Endothelial cell (in vitro differentiated cells): ENCODE measurements around the gene OPN4. TPM values are rescaled to one million over a fixed set of nuclear protein-coding genes. Genes with fewer than 3 reads are reported as not detected.

Experiments
- DNase-seq: peaks from one replicate; pipeline ENCODE4 v3.0.0; 2021; ENCODE audit warnings: low spot score
- H3K27ac Mint-ChIP-seq: one replicate; pipeline ENCODE4 v1.8.0; 2021; ENCODE audit warnings: mixed read lengths, inconsistent platforms; ENCODE audit not compliant: unreplicated experiment
- H3K27me3 Mint-ChIP-seq: one replicate; pipeline ENCODE4 v1.8.0; 2021; ENCODE audit warnings: mild to moderate bottlenecking, moderate library complexity, mixed read lengths, inconsistent platforms; ENCODE audit not compliant: unreplicated experiment
- H3K36me3 Mint-ChIP-seq: one replicate; pipeline ENCODE4 v1.8.0; 2021; ENCODE audit warnings: mild to moderate bottlenecking, low read depth, mixed read lengths, inconsistent platforms; ENCODE audit not compliant: unreplicated experiment
- H3K4me1 Mint-ChIP-seq: one replicate; pipeline ENCODE4 v1.8.0; 2021; ENCODE audit warnings: mild to moderate bottlenecking, mixed read lengths, inconsistent platforms; ENCODE audit not compliant: unreplicated experiment
- H3K4me3 Mint-ChIP-seq: one replicate; pipeline ENCODE4 v1.8.0; 2021; ENCODE audit warnings: mild to moderate bottlenecking, mixed read lengths, inconsistent platforms; ENCODE audit not compliant: unreplicated experiment
- H3K9me3 Mint-ChIP-seq: one replicate; pipeline ENCODE4 v1.8.0; 2021; ENCODE audit warnings: mixed read lengths, inconsistent platforms; ENCODE audit not compliant: unreplicated experiment
- total RNA-seq: library from RNA; stranded (reverse); fragmentation: NEBNext Ultra II Directional; extraction: Animal tissue kit (Norgen Biotek cat#: 25700); gene quantifications from one replicate; pipeline ENCODE4 v1.2.1, GENCODE V29; 2021; ENCODE audit not compliant: unreplicated experiment
- TF ChIP-seq, protein P1 (sequence below): fragments of 200-600 bp; sonication (generic); IDR thresholded peaks from one replicate; pipeline ENCODE4 v1.5.0; 2021; ENCODE audit warnings: antibody characterized with exemption; ENCODE audit not compliant: unreplicated experiment

The OPN4 gene
- total RNA-seq, 1 donor from 2014 or later = not detected

GRCh38 chr10:86684331-86685097 lies 30.2 kb downstream of the OPN4 start:
- peak; percentile 68 for DNase-seq
- Mint-ChIP-seq H3K4me1 (peaks cover 3% of the 10 kb centered on the region), H3K27ac (no peak overlapping the region), H3K36me3 (no peaks in the 10 kb centered on the region), H3K4me3 (no peak overlapping the region), H3K27me3 (peaks cover 8% of the 10 kb centered on the region), H3K9me3 (no peaks in the 10 kb centered on the region)
- TF ChIP-seq, protein P1, sequence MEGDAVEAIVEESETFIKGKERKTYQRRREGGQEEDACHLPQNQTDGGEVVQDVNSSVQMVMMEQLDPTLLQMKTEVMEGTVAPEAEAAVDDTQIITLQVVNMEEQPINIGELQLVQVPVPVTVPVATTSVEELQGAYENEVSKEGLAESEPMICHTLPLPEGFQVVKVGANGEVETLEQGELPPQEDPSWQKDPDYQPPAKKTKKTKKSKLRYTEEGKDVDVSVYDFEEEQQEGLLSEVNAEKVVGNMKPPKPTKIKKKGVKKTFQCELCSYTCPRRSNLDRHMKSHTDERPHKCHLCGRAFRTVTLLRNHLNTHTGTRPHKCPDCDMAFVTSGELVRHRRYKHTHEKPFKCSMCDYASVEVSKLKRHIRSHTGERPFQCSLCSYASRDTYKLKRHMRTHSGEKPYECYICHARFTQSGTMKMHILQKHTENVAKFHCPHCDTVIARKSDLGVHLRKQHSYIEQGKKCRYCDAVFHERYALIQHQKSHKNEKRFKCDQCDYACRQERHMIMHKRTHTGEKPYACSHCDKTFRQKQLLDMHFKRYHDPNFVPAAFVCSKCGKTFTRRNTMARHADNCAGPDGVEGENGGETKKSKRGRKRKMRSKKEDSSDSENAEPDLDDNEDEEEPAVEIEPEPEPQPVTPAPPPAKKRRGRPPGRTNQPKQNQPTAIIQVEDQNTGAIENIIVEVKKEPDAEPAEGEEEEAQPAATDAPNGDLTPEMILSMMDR = peak; percentile 46

DNA sequence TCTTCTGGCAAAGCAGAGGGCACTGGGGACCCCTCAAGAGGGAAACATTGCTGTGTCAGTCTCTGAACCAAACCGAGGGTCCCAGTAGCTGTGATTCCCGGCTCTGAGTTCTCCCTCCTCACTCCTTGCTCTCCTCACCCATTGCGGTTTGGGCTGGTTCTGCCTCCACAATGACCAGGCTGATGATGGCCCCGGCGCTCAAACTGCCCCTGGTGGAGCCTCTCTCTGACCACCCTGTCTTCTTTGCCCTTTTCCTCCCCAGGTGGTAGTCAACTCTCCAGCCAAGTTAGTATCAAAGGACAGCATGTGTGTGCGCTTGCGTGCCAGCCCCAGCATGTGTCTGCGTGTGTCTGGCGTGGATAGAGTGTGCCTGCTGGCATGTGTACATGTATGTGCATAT lies 31.1 kb downstream of the OPN4 start:
- Mint-ChIP-seq H3K4me3 (no peak overlapping the region), H3K36me3 (no peaks in the 10 kb centered on the region), H3K27me3 (peaks cover 7% of the 10 kb centered on the region), H3K4me1 (peaks cover 3% of the 10 kb centered on the region), H3K9me3 (no peaks in the 10 kb centered on the region), H3K27ac (peak overlapping the region; percentile 75)
- DNase-seq = no peak
- TF ChIP-seq, protein P1 = no peak

DNA sequence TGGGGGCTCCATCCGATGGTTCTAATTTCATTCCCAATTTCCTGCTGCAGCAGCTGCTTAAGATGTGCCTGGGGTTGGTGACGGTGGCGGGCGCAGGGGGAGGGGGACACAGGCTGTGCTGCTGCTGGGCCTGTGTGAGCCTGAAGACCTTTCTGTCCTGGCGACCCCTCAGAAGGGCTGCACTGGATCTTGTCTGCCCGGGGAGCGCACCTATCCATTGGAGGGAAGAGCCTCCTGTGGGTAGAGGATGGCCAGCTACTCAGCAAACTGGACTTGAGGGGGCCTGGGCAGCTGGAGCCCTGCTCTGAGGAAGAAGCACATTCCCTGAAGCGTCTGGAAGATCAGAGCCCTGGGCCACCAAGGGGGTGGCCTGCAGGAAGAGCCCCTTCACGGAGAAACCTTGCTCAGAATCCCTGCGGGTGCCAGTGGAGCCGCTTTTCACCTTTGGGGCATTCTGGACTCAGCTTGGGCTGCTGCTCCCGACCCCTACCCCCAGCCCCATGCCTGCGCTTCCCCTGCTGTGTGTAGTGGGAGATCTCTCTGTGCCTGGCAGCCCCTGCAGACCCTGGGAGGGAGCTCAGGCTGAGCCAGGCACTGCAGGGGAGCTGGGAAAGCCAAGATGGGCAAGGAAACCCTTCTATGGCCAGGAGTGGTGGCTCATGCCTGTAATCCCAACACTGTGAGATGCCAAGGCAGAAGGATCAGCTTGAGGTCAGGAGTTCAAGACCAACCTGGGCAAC lies 31.7 kb downstream of the OPN4 start:
- H3K4me3 Mint-ChIP-seq = no peak overlapping the region
- no peak overlapping the region for H3K27ac Mint-ChIP-seq
- no peak for DNase-seq
- H3K27me3 Mint-ChIP-seq = peaks cover 7% of the 10 kb centered on the region
- TF ChIP-seq, protein P1 = no peak
- H3K36me3 Mint-ChIP-seq = no peaks in the 10 kb centered on the region
- H3K4me1 Mint-ChIP-seq = peaks cover 3% of the 10 kb centered on the region
- H3K9me3 Mint-ChIP-seq = no peaks in the 10 kb centered on the region

GRCh38 chr10:86686972-86687371 lies 32.6 kb downstream of the OPN4 start:
- peaks cover 5% of the 10 kb centered on the region for H3K27me3 Mint-ChIP-seq
- no peak for DNase-seq
- H3K4me1 Mint-ChIP-seq = peaks cover 3% of the 10 kb centered on the region
- H3K36me3 Mint-ChIP-seq = no peaks in the 10 kb centered on the region
- no peak overlapping the region for H3K27ac Mint-ChIP-seq
- H3K9me3 Mint-ChIP-seq = no peaks in the 10 kb centered on the region
- H3K4me3 Mint-ChIP-seq = no peak overlapping the region
- TF ChIP-seq, protein P1 = no peak

- no peaks in the 10 kb centered on the region for H3K9me3 Mint-ChIP-seq
- peaks cover 3% of the 10 kb centered on the region for H3K4me1 Mint-ChIP-seq
- peaks cover 5% of the 10 kb centered on the region for H3K27me3 Mint-ChIP-seq
- no peak for DNase-seq
- no peak overlapping the region for H3K27ac Mint-ChIP-seq
- TF ChIP-seq, protein P1 = no peak
- no peak overlapping the region for H3K4me3 Mint-ChIP-seq
- no peaks in the 10 kb centered on the region for H3K36me3 Mint-ChIP-seq
Measured at GRCh38 chr10:86687750-86688149, 33.4 kb downstream of the OPN4 start.
